Measurements from ENCODE around the gene LIM2.

Gene LIM2

GRCh38 chr19:51354742-51355148, 33.0 kb downstream of the LIM2 start:
- no peaks in the 10 kb centered on the region for H4K20me1 ChIP-seq
- H3K27ac ChIP-seq = no peak overlapping the region
- peaks cover 41% of the 10 kb centered on the region for H3K36me3 ChIP-seq
- H3K4me3 ChIP-seq = no peak overlapping the region
- H3K27me3 ChIP-seq = no peaks in the 10 kb centered on the region
- peak overlapping the region; percentile 8; the same call in 1 of the 2 replicates for H3K9ac ChIP-seq
- H3K4me1 ChIP-seq = 0 out of 2 replicates have a peak, but pooled peaks cover 4% of the 10 kb centered on the region
- H3K9me3 ChIP-seq = no peaks in the 10 kb centered on the region
- no peak for TF ChIP-seq Cebpa-rat (IDR thresholded peaks at IDR 0.05)
- no peak overlapping the region for H3K4me2 ChIP-seq

- H3K4me2 ChIP-seq = no peak overlapping the region
Observed at GRCh38 chr19:51354103-51354741, 33.6 kb downstream of the LIM2 start.

GRCh38 chr19:51352783-51353360, 34.9 kb downstream of the LIM2 start:
- no peak overlapping the region for H3K27ac ChIP-seq
- no peak overlapping the region for H3K4me2 ChIP-seq
- H3K4me3 ChIP-seq = no peak overlapping the region
- H3K36me3 ChIP-seq = peaks cover 49% of the 10 kb centered on the region
- H3K9me3 ChIP-seq = no peaks in the 10 kb centered on the region
- H4K20me1 ChIP-seq = no peaks in the 10 kb centered on the region
- no peaks in the 10 kb centered on the region for H3K27me3 ChIP-seq
- no peak overlapping the region for H3K9ac ChIP-seq
- TF ChIP-seq Cebpa-rat (IDR thresholded peaks at IDR 0.05) = no peak
- H3K4me1 ChIP-seq = 0 out of 2 replicates have a peak, but pooled peaks cover under 1% of the 10 kb centered on the region

More at GRCh38 chr19:51354103-51354741, 33.6 kb downstream of the LIM2 start:
- H3K9ac ChIP-seq = peak overlapping the region; percentile 8; the same call in 1 of the 2 replicates
- peaks cover 45% of the 10 kb centered on the region for H3K36me3 ChIP-seq
- no peaks in the 10 kb centered on the region for H4K20me1 ChIP-seq
- H3K27me3 ChIP-seq = no peaks in the 10 kb centered on the region
- no peak for TF ChIP-seq Cebpa-rat (IDR thresholded peaks at IDR 0.05)
- no peak overlapping the region for H3K4me3 ChIP-seq
- 0 out of 2 replicates have a peak, but pooled peaks cover 4% of the 10 kb centered on the region for H3K4me1 ChIP-seq
- no peak overlapping the region for H3K27ac ChIP-seq
- H3K9me3 ChIP-seq = no peaks in the 10 kb centered on the region

- H3K4me2 ChIP-seq = no peak overlapping the region
- H3K9me3 ChIP-seq = no peaks in the 10 kb centered on the region
- no peaks in the 10 kb centered on the region for H4K20me1 ChIP-seq
- TF ChIP-seq Cebpa-rat (IDR thresholded peaks at IDR 0.05) = no peak
- peaks cover 59% of the 10 kb centered on the region for H3K36me3 ChIP-seq
- no peaks in the 10 kb centered on the region for H3K4me1 ChIP-seq
- H3K27me3 ChIP-seq = no peaks in the 10 kb centered on the region
- no peak overlapping the region for H3K9ac ChIP-seq
- H3K4me3 ChIP-seq = no peak overlapping the region
- H3K27ac ChIP-seq = no peak overlapping the region
Observed at GRCh38 chr19:51351266-51351990, 36.3 kb downstream of the LIM2 start.

GRCh38 chr19:51347209-51347928, 40.4 kb downstream of the LIM2 start:
- Histone ChIP-seq H3K4me2 (no peak overlapping the region), H3K9ac (no peak overlapping the region), H3K36me3 (peaks cover 66% of the 10 kb centered on the region), H3K9me3 (no peaks in the 10 kb centered on the region), H3K4me3 (no peak overlapping the region), H3K27ac (no peak overlapping the region), H3K27me3 (no peaks in the 10 kb centered on the region), H4K20me1 (no peaks in the 10 kb centered on the region), H3K4me1 (peaks cover 21% of the 10 kb centered on the region)
- no peak for TF ChIP-seq Cebpa-rat (IDR thresholded peaks at IDR 0.05)

- Histone ChIP-seq H3K36me3 (peaks cover 61% of the 10 kb centered on the region), H3K4me2 (no peak overlapping the region), H3K9me3 (no peaks in the 10 kb centered on the region), H4K20me1 (no peaks in the 10 kb centered on the region), H3K4me3 (no peak overlapping the region), H3K9ac (no peak overlapping the region), H3K27ac (no peak overlapping the region), H3K27me3 (no peaks in the 10 kb centered on the region), H3K4me1 (peaks cover 21% of the 10 kb centered on the region)
- TF ChIP-seq Cebpa-rat (IDR thresholded peaks at IDR 0.05) = no peak
Observed at GRCh38 chr19:51346742-51347141, 41.0 kb downstream of the LIM2 start.

- no peak overlapping the region for H3K4me2 ChIP-seq
Observed at GRCh38 chr19:51345076-51345620, 42.6 kb downstream of the LIM2 start.

GRCh38 chr19:51342631-51343569, 44.9 kb downstream of the LIM2 start:
- Histone ChIP-seq H3K9ac (no peak overlapping the region), H3K4me3 (no peak overlapping the region), H3K27me3 (peaks cover 13% of the 10 kb centered on the region), H3K4me2 (peak overlapping the region; percentile 9; the same call in 1 of the 2 replicates), H3K9me3 (no peaks in the 10 kb centered on the region), H3K4me1 (peaks cover 36% of the 10 kb centered on the region), H3K36me3 (peaks cover 33% of the 10 kb centered on the region), H4K20me1 (no peaks in the 10 kb centered on the region), H3K27ac (no peak overlapping the region)
- no peak for TF ChIP-seq Cebpa-rat (IDR thresholded peaks at IDR 0.05)

More at GRCh38 chr19:51345076-51345620, 42.6 kb downstream of the LIM2 start:
- H3K36me3 ChIP-seq = peaks cover 45% of the 10 kb centered on the region
- H3K4me1 ChIP-seq = peaks cover 28% of the 10 kb centered on the region
- no peaks in the 10 kb centered on the region for H4K20me1 ChIP-seq
- peaks cover 13% of the 10 kb centered on the region for H3K27me3 ChIP-seq
- H3K4me3 ChIP-seq = no peak overlapping the region
- no peaks in the 10 kb centered on the region for H3K9me3 ChIP-seq
- no peak overlapping the region for H3K9ac ChIP-seq
- no peak overlapping the region for H3K27ac ChIP-seq
- TF ChIP-seq Cebpa-rat (IDR thresholded peaks at IDR 0.05) = no peak

All from BLaER1 (cell line).